Measurements from ENCODE around the gene CLASRP.
A peak's percentile ranks its signal among the peaks of the same experiment; 100 is the strongest.
"Not testable (repeated sequence)": the region's sequence is repeated elsewhere in the genome, so short reads cannot be mapped to it uniquely, and the experiment has no call there.

CLASRP gene

GRCh38 chr19:45117671-45118070 is 78.8 kb downstream of the CLASRP start:
- intact Hi-C loops (cut with DNase I) = no loop called here
- peak in 3 of 10 donors; percentile 75 to 89 (median 82) for DNase-seq

GRCh38 chr19:45118106-45118505 is 79.3 kb downstream of the CLASRP start:
- DNase-seq = no peak
- intact Hi-C loops (cut with DNase I) = no loop called here

DNA sequence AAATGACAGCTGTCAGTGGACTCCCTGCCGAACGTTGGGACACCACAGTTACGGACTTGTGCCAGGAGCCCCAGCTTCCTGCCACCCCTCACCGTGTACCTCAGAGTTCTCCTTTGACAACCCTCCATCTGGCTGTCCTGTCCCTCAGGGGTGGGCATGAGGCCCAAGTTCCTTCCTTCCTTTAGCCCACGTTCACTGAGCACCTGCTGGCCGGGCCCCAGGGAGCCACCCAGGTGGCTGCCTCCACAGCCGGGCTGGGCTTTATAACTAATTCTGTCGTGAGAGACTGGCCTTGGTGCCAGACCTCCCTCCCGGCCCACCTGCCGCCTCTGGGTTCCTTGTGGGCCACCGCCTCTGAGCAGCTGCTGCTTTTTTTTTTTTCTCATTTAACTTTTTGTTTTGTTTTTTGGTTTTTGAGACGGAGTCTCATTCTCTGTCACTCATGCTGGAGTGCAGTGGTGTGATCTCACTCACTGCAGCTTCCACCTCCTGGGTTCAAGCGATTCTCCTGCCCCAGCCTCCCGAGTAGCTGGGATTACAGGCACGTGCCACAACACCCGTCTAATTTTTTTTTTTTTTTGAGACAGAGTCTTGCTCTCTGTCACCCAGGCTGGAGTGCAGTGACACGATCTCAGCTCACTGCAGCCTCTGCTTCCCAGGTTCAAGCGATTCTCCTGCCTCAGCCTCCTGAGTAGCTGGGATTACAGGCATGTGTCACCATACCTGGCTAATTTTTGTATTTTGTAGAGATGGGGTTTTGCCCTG is 79.9 kb downstream of the CLASRP start:
- DNase-seq; intact Hi-C loops (cut with DNase I): not testable (repeated sequence)

DNA sequence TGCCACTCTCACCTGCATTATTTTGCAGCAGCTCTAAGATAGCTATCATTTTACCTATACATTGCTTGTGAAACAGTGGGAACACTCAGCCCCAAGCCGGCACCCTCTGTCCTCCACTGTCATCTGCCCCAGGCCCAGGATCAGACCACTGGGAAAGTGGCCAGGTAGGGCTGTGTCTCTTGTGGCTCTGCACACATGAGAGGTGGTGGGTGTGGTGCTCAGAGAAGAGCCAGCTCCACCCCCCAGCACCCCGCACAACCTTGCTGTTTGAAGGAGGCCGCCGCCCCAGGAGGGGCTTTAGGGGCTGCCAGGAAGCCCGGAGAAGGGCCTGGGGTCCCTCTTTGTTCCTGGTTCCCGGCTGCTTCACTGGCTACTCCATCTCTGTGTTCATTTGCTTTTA is 80.7 kb downstream of the CLASRP start:
- no peak for DNase-seq
- intact Hi-C loops (cut with DNase I) = no loop called here

All from posterior cingulate gyrus (tissue), 11 donors.